Stimulated activated CD4-positive, alpha-beta T cell treated with anti-CD3 and anti-CD28 coated beads, Interleukin-1b, Interleukin-23, amount 100 ng/mL, for 1 hour (primary cell): ENCODE measurements around the gene BIRC2.

Source experiments
- DNase-seq, 2 donors: peaks; one replicate each; pipeline ENCODE4 v3.0.0-alpha.2; 2020; ENCODE audit warnings: low read depth in 2 of 2

BIRC2 gene

DNA sequence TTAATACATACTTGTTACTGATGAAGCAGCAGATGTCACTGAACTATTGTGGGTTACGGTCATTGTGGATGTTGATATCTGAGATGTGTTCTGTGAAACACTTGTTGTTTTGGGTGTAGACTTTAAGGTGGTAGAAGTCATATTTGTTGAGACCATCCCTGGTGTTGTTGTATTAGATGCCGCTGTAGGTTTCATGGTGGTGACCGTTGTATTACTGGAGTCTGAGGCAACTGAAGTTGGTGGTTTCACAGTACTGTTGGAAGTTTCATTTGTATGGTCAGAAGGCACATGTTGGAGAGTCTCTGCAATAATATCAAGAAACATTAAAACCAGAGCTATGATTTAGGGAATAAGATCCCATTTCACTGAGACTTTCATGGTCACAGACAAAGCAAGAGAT, 54.9 kb downstream of the BIRC2 start:
- no peak for DNase-seq

GRCh38 chr11:102402548-102402947, 55.5 kb downstream of the BIRC2 start:
- no peak for DNase-seq

DNA sequence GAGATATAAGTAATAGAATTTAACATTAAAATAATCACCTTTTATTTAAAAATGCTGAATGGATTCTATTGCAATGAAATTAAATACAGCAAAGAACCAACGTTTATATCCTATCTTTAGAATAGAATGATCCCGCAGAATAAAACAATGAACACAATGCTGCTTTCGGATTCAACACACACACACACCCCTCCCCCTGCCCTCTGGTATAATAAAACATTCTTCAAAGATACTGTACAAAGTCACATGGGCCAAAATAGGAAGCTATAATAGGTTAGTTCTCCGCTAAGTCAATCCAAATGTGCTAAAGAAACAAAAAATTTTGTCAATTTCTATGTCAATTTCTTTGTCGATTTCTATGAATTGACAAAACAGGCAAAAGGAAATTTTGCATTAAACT, 58.5 kb downstream of the BIRC2 start:
- DNase-seq, result no peak

- DNase-seq, result no peak
These were observed 59.1 kb downstream of the BIRC2 start for GRCh38 chr11:102406099-102406498.

GRCh38 chr11:102407901-102408300, 60.9 kb downstream of the BIRC2 start:
- no peak for DNase-seq

DNA sequence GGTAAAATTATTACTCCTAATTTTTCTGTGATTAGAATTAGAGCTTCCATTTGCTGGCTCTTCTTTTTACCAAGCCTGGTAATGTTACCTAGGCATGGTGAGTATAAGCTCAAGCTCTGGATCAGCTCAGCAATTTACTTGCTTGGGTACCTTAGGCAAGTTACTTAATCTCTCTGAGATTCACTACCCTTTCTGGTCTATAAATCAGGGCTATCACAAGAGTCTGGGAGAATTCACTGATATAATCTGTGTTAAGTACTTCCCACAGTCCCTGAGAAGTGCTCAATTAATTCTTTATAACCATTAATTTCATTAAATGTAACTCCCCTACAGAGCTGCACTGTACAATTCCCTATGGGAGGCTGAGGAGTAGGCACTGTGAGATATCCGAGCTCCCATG, 61.3 kb downstream of the BIRC2 start:
- DNase-seq, result no peak

DNA sequence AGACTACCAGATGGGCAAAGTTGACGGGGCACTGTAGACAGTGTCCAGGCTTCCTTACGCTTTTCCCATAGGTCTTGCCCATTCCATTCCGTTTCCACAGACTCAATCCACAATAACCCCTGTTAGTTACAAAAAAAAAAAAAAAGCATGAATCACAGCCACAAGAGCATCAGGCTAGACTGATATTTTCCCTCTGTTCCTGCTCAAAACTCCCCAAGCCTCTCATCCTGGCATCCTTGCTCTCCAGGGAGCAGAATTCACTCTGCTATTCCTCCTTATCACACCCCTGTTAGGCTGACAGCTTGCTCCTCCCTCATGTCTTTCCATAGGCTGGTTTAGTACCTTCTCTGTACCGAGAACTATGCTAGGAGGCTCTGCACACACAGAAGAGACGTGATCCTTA, 63.4 kb downstream of the BIRC2 start:
- no peak for DNase-seq

- DNase-seq, result no peak
These were observed 64.1 kb downstream of the BIRC2 start for GRCh38 chr11:102411142-102411541.

DNA sequence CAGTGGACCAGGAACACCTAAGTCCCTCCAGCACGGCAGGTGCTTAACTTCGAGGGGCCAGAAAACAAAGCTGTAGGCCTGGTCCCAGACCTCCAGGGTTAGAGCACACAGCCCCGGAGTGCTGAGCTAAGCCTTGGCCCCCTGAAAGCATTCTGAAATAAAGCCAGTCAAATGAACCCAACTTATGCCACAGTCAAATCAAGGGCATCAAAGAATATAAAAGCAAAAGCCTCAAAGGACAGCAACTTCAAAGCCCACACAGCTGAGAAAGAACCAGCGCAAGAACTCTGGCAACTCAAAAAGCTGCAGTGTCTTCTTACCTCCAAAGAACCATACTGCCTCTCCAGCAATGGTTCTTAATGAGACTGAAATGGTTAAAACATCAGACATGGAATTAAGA, 66.5 kb downstream of the BIRC2 start:
- no peak for DNase-seq

DNA sequence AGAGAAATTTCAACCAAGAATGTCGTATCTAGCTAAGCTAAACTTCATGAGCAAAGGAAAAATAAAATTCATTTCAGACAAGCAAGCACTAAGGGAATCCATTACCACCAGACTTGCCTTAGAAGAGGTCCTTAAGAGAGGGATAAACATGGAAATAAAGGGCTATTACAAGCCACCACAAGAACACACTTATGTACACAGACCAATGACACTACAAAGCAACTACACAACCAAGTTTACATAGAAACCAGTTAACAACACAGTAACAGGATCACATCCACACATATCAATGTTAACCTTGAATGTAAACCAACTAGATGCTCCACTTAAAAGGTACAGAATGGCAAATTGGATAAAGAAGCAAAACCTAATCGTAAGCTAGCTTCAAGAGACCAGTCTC, 67.5 kb downstream of the BIRC2 start:
- no peak for DNase-seq

GRCh38 chr11:102415304-102415916, 68.4 kb downstream of the BIRC2 start:
- no peak for DNase-seq

DNA sequence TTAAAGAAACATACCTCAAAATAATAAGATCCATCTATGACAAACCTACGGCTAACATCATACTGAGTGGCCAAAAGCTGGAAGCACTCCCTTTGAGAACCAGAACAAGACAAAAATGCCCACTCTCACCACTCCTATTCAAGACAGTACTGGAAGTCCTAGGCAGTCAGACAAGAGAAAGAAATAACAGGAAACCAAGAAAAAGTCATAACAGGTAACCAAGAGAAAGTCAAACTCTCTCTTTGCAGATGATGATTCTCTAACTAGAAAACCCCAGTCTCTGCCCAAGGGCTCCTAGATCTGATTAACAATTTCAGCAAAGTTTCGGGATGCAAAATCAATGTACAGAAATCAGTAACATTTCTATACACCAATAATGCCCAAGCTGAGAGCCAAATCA, 70.0 kb downstream of the BIRC2 start:
- DNase-seq, result no peak

- DNase-seq, result no peak
These were observed 72.2 kb downstream of the BIRC2 start for GRCh38 chr11:102419181-102419580.

DNA sequence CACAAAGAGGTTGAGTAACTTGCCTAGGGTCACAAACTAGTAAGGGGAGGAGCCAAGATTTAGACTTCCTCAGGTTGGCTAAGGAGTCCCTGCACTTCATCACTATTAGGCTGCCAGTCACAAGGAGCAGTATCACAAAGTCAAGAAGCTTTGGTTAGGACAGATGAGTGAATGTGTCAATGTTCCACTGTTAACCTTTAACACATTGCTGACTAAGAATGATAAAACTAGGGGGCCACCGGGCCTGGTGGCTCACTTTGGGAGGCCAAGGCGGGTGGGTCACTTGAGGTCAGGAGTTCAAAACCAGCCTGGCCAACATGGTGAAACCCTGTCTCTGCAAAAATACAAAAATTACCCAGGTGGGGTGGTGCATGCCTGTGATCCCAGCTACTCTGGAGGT, 73.5 kb downstream of the BIRC2 start:
- no peak for DNase-seq

DNA sequence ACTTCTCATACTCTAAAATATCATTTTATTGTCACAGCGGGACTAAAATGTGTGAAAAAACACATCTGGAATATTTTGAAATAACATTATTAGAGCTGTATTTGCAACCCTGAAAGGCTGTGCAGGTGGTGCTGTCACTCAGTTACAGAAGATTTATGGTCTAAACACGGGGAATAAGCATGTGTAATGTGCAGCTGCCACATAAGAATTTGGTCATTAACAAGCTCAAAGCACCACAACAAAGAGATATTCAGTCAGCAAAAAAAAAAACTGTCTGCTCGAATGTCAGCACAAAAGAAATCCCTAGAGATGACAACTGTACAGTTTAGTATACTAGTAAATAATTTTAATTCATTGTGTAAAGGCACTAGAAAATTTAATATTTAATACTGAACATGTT, 74.2 kb downstream of the BIRC2 start:
- no peak for DNase-seq

GRCh38 chr11:102422817-102423712, 76.1 kb downstream of the BIRC2 start:
- DNase-seq, result no peak

DNA sequence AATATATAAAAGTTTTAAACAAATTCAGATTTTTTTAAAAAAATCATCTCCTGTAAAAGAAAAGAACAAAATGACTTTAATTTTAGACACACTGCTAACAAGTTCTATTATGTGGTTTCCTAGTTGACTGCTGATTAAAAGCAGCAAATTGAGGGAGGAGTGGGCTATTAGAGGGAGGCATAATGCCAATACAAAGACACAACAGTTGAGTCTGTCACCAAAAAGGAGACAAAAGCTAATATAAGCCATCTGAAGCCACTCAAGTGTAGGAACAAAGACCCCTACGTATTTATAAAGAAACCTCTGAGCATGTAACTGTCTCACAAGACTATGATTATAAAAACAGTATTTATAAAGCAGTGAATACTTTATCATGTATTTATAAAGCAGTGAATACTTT, 76.9 kb downstream of the BIRC2 start:
- DNase-seq, result no peak

GRCh38 chr11:102426000-102426399, 79.0 kb downstream of the BIRC2 start:
- no peak for DNase-seq

- DNase-seq, result no peak
These were observed 79.6 kb downstream of the BIRC2 start for GRCh38 chr11:102426570-102426969.

- no peak for DNase-seq
These were observed 80.1 kb downstream of the BIRC2 start for GRCh38 chr11:102427068-102427467.
